ENCODE data around the gene TEX52.

The TEX52 gene

DNA sequence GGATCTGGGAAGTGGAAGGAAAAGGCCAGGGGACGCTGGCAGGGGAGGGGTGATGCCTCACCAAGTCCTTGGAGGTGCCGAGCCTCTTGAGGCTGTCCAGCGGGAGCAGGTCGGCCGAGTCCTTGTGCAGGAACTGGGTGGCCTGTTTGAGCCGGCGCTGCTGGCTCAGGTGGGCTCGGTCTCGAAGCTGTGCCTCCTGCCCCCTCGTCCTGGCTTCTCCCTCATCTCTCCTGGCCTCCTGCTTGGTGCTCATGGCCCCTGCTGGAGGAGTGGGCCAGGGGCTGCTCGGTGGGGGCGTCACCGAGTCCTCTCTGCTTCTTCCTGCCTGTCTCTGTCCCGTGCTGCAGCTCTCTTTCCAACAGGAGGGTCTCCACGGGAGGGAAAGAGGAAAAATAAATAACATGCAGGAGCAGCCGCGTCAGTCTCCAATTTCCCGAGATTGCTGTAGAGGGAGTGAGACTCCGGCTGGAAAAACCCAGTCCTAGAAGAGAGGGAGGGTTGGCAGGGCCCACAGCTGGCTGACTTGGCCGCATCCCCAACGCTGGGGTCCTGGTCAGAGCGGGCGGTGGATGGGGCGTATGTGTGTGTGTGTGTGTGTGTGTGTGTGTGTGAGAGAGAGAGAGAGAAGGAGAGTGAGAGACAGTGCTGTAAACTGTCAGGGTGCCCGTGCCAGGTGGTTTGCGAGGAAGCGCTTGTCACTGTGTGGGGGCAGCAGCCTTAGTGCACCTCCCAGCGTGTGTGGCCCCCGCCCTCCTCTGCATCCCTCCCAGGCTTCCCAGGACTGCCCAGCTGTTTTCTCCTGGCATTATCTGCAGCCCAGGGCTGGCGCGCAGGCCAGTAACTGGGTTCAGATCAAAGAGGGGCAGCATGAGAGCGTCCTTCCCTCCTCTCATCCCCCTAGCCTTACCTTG lies 22.0 kb downstream of the TEX52 start, which contains the start of gene NRIP2:
Gene NRIP2 (minus strand): TSS at position 455 of the 911 bp plus-strand sequence. CDS start 52 bp downstream, at position 403.
- TF ChIP-seq SPI1 (IDR thresholded peaks at IDR 0.05; ENCODE audit: low read depth, low read length): no peak
- TF ChIP-seq POLR2A (IDR thresholded peaks at IDR 0.05; ENCODE audit: low read depth, low read length): no peak
- no peak for TF ChIP-seq PAX5 (IDR thresholded peaks at IDR 0.05; ENCODE audit: insufficient read depth, low read length, severe bottlenecking)
- no peak for TF ChIP-seq POLR2AphosphoS5 (IDR thresholded peaks at IDR 0.05; ENCODE audit: low read depth, low read length)
- no peak for DNase-seq (ENCODE audit: insufficient read length, low spot score)
- no peak for FAIRE-seq

DNA sequence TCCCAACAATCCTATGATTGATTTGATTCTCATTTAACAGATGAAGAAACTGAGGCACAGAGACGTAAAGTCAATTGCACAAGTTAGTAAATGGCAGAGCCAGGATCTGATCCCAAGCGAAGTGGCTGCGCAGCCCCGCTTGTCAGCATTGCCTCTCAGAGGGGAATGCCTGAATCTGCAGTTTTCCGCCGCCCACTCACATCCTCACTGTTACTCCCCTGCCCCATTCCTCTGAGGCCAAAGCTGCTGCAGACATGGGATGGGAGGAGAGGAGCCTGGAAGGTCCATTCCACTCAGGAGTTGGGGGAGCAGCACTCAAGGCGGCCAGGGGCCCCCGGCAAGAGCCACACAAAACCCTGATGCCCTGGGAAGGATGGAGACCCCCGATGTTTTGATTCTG lies 23.0 kb downstream of the TEX52 start:
- FAIRE-seq: no peak
- DNase-seq (ENCODE audit: insufficient read length, low spot score): no peak
- no peak for TF ChIP-seq TAF1 (IDR thresholded peaks at IDR 0.05; ENCODE audit: low read depth, low read length)
- TF ChIP-seq POLR2A (IDR thresholded peaks at IDR 0.05; ENCODE audit: low read depth, low read length): no peak
- no peak for TF ChIP-seq PAX5 (IDR thresholded peaks at IDR 0.05; ENCODE audit: insufficient read depth, low read length, severe bottlenecking)
- no peak for TF ChIP-seq SPI1 (IDR thresholded peaks at IDR 0.05; ENCODE audit: low read depth, low read length)
- no peak for TF ChIP-seq POU2F2 (IDR thresholded peaks at IDR 0.05; ENCODE audit: low read depth, low read length)
- TF ChIP-seq POLR2AphosphoS5 (IDR thresholded peaks at IDR 0.05; ENCODE audit: low read depth, low read length): no peak

DNA sequence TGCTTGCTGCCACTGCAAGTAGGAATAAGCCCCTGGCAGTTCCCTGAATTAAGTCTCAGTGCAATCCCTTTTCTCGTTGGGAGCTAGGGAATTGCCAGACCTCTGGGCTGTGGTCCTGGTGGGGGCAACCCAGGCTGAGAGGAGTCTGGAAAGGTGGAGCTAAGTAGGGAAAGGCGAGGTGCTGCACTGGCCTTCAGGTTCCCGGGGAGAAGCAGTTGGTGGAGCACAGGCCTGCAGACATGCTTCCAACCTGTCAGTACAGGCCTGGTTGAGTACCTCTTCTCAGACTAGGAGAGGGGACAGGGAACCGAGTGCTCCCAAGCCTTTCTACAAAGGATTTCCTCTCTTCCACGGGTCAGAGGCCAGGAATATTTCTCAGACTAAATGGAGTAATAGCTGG lies 23.5 kb downstream of the TEX52 start:
- TF ChIP-seq POU2F2 (IDR thresholded peaks at IDR 0.05; ENCODE audit: low read depth, low read length) (no peak), PAX5 (IDR thresholded peaks at IDR 0.05; ENCODE audit: insufficient read depth, low read length, severe bottlenecking) (no peak), POLR2AphosphoS5 (IDR thresholded peaks at IDR 0.05; ENCODE audit: low read depth, low read length) (no peak), TAF1 (IDR thresholded peaks at IDR 0.05; ENCODE audit: low read depth, low read length) (no peak), POLR2A (IDR thresholded peaks at IDR 0.05; ENCODE audit: low read depth, low read length) (no peak), SPI1 (IDR thresholded peaks at IDR 0.05; ENCODE audit: low read depth, low read length) (no peak)
- no peak for FAIRE-seq
- DNase-seq (ENCODE audit: insufficient read length, low spot score): no peak

DNA sequence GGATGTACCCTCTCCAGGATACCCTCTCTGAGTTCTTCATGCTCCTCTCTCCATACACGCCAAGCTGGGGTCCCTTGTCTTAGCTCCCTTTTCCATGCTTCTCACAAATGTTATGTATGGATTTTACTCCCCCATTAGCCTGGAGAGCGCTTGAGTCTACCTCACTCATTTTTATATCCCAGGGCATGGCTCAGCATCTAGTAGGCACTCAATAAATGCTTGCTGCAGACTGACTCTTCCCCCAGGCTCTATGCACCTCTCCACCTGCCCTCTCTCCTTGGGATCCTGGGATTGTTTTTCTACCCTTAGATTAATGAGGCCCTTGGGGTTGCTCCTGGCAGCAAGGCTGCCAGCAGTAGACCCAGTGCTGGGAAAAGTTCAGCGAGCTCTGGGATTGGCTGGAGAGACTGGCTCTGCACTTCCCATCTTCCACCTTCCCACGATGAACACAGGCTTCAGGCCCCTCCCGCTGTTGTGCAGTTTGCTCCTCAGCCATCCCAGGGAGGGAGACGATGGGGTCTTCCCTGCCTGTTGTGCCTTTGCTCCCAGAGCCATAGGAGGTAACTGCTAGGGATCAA lies 24.2 kb downstream of the TEX52 start:
- TF ChIP-seq POLR2AphosphoS5 (IDR thresholded peaks at IDR 0.05; ENCODE audit: low read depth, low read length) (no peak), POU2F2 (IDR thresholded peaks at IDR 0.05; ENCODE audit: low read depth, low read length) (no peak), SPI1 (IDR thresholded peaks at IDR 0.05; ENCODE audit: low read depth, low read length) (no peak), POLR2A (IDR thresholded peaks at IDR 0.05; ENCODE audit: low read depth, low read length) (no peak), TAF1 (IDR thresholded peaks at IDR 0.05; ENCODE audit: low read depth, low read length) (no peak), PAX5 (IDR thresholded peaks at IDR 0.05; ENCODE audit: insufficient read depth, low read length, severe bottlenecking) (no peak)
- DNase-seq (ENCODE audit: insufficient read length, low spot score) (no peak), FAIRE-seq (no peak)

DNA sequence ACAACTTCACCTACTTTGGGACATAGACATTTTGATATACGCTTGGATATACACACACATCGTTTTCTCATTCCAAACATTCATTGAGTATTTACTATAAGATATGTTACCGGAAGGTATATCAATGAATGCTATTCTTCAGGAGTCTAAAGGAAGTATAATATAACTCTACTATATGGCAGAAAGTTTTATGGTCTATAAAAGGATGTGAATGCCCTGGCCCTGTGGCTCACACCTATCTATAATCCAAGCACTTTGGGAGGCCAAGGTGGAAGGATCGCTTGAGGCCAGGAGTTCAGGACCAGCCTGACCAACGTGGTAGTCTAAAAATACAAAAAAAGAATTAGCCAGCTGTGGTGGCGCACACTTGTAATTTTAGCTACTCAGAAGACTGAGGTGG lies 27.6 kb downstream of the TEX52 start:
- TF ChIP-seq POLR2A (IDR thresholded peaks at IDR 0.05; ENCODE audit: low read depth, low read length) (no peak), SPI1 (IDR thresholded peaks at IDR 0.05; ENCODE audit: low read depth, low read length) (no peak), PAX5 (IDR thresholded peaks at IDR 0.05; ENCODE audit: insufficient read depth, low read length, severe bottlenecking) (no peak), POU2F2 (IDR thresholded peaks at IDR 0.05; ENCODE audit: low read depth, low read length) (no peak), POLR2AphosphoS5 (IDR thresholded peaks at IDR 0.05; ENCODE audit: low read depth, low read length) (no peak), TAF1 (IDR thresholded peaks at IDR 0.05; ENCODE audit: low read depth, low read length) (no peak)
- no peak for DNase-seq (ENCODE audit: insufficient read length, low spot score)
- no peak for FAIRE-seq

DNA sequence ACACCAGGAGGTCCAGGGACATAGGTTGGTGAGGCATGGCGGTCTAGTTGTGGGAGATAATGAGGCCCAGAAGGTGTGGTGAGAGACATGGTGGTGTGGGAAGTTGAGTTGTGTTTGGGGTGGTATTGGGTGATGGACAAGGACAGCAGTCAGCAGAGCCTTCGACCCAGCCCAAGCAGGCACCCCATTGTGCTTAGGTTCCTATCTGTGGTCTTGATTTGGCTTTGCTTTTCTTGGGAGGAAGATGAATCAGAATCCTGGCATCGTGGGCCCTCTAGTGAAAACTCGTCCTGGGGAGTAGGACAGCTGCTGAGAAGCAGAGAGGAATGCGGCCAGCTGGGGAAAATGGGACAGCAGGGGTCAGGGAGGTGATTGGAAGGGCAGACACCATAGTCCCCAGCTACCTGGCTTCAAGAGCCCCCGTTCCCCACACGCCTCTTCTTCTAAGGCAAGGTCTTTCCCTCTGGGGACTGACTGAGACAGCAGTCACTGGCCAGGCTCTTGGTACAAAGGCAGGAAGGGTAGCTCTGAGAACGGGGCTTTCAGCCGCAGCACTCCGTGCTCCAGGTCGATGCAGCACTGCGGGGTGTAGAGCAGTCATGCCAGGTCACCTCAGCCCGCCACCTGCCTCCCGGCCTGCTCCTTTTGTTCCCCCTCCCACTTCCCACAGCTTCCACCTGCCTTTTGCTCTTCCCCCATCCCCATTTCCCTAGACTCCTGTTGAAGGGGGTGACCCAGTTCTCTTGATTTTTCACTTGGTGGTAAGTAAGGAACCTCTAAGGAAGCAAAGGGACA lies 29.9 kb downstream of the TEX52 start:
- no peak for TF ChIP-seq SPI1 (IDR thresholded peaks at IDR 0.05; ENCODE audit: low read depth, low read length)
- TF ChIP-seq TAF1 (IDR thresholded peaks at IDR 0.05; ENCODE audit: low read depth, low read length): no peak
- TF ChIP-seq PAX5 (IDR thresholded peaks at IDR 0.05; ENCODE audit: insufficient read depth, low read length, severe bottlenecking): no peak
- no peak for TF ChIP-seq POU2F2 (IDR thresholded peaks at IDR 0.05; ENCODE audit: low read depth, low read length)
- no peak for TF ChIP-seq POLR2A (IDR thresholded peaks at IDR 0.05; ENCODE audit: low read depth, low read length)
- no peak for TF ChIP-seq POLR2AphosphoS5 (IDR thresholded peaks at IDR 0.05; ENCODE audit: low read depth, low read length)
- DNase-seq (ENCODE audit: insufficient read length, low spot score): no peak
- FAIRE-seq: no peak

DNA sequence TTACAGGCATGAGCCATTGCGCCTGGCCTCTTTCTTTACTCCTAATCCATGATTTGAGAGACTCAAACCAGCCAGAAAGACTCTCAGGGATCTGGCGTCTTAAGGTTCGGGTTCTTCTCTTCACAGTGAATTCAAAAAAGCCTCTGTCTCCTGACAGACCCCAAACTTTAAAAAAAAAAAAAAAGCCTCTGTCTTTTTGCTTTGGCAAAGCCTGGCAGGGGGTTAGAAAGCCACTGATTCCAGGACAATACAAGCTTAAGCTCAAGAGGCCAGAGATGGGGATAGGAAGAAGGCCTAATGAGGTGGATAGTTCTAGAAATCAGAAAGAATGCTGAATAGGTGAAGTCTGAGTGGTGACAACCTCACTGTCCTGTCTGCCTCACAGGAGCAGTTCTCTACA lies 30.8 kb downstream of the TEX52 start:
- FAIRE-seq: no peak
- DNase-seq (ENCODE audit: insufficient read length, low spot score): no peak
- TF ChIP-seq TAF1 (IDR thresholded peaks at IDR 0.05; ENCODE audit: low read depth, low read length) (no peak), POU2F2 (IDR thresholded peaks at IDR 0.05; ENCODE audit: low read depth, low read length) (no peak), SPI1 (IDR thresholded peaks at IDR 0.05; ENCODE audit: low read depth, low read length) (no peak), PAX5 (IDR thresholded peaks at IDR 0.05; ENCODE audit: insufficient read depth, low read length, severe bottlenecking) (no peak), POLR2A (IDR thresholded peaks at IDR 0.05; ENCODE audit: low read depth, low read length) (no peak), POLR2AphosphoS5 (IDR thresholded peaks at IDR 0.05; ENCODE audit: low read depth, low read length) (no peak)

DNA sequence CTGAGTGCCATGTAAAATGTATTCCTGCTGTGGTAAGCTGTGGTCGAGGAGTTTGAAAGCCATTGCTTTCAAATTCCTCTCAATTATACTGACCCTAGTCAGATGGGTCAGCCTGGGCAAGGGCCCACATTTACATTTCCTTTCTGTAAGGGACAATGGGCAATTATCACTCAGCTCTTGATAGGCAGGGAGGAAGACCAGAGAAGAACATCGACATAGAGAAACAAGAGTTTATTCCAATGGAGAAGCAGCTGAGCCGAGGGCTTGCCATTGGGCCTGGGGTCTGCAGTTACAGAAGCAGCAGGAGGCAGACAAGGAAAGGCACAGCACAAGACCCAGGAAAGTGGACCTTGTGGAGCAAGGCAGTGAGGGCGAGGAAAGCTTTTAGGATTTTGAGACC lies 31.7 kb downstream of the TEX52 start:
- FAIRE-seq: no peak
- TF ChIP-seq SPI1 (IDR thresholded peaks at IDR 0.05; ENCODE audit: low read depth, low read length) (no peak), PAX5 (IDR thresholded peaks at IDR 0.05; ENCODE audit: insufficient read depth, low read length, severe bottlenecking) (no peak), TAF1 (IDR thresholded peaks at IDR 0.05; ENCODE audit: low read depth, low read length) (no peak), POLR2A (IDR thresholded peaks at IDR 0.05; ENCODE audit: low read depth, low read length) (no peak), POLR2AphosphoS5 (IDR thresholded peaks at IDR 0.05; ENCODE audit: low read depth, low read length) (no peak)
- DNase-seq (ENCODE audit: insufficient read length, low spot score): no peak

DNA sequence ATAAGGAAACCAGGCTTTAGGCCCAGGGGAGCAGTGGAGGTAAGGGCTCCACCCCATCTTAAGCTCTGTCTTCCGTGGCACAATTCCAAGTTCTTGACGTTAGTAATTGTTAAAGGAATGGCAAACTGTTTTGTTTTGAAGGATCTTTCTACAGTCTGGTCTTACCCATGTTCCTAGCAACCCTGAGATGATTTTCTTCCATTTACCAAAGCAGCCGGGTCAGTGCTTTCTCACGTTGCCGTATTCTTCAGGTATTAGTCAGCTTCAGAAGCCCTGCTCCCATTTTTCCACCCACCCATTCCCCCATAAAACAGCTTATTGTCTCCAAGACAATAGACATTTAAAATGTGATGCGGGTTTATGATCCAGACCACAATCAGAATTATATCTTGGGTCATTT lies 32.3 kb downstream of the TEX52 start:
- TF ChIP-seq SPI1 (IDR thresholded peaks at IDR 0.05; ENCODE audit: low read depth, low read length): no peak
- no peak for TF ChIP-seq POU2F2 (IDR thresholded peaks at IDR 0.05; ENCODE audit: low read depth, low read length)
- TF ChIP-seq POLR2AphosphoS5 (IDR thresholded peaks at IDR 0.05; ENCODE audit: low read depth, low read length): no peak
- TF ChIP-seq PAX5 (IDR thresholded peaks at IDR 0.05; ENCODE audit: insufficient read depth, low read length, severe bottlenecking): no peak
- no peak for TF ChIP-seq TAF1 (IDR thresholded peaks at IDR 0.05; ENCODE audit: low read depth, low read length)
- no peak for TF ChIP-seq POLR2A (IDR thresholded peaks at IDR 0.05; ENCODE audit: low read depth, low read length)
- DNase-seq (ENCODE audit: insufficient read length, low spot score) (no peak), FAIRE-seq (no peak)

Measured in GM12891 (cell line).